Caco-2 (cell line): Measurements from ENCODE around the gene DOCK10. TPM values are rescaled to one million over a fixed set of nuclear protein-coding genes. Genes with fewer than 3 reads are reported as not detected.

Experiments used
- BruUV-seq: library from RNA; stranded (reverse); fragments of 400-500 nt; replicated peaks from 2 replicates; lab custom pipeline; 2021; lab: Mats Ljungman, UMichigan
- CTCF ChIA-PET: fragments of 300-600 bp; sonication (Branson Sonifier 250); formaldehyde crosslinking; loops from one replicate; lab custom pipeline; 2022; ENCODE audit warnings: antibody characterized with exemption; lab: Charles Lee
- POLR2A ChIA-PET: fragments of 300-600 bp; sonication (Branson Sonifier 250); formaldehyde crosslinking; loops from one replicate; lab custom pipeline; 2022; ENCODE audit warnings: antibody characterized with exemption; lab: Charles Lee
- DNase-seq, 2 experiments: peaks; one replicate each; pipeline versions ENCODE4 v3.0.0 to v3.0.0-alpha.2; 2020 to 2022
- H3K27me3 ChIP-seq: replicated peaks from 2 replicates; pipeline ENCODE4 v1.6.0; 2011; ENCODE audit warnings: low read length; ENCODE audit not compliant: control insufficient read depth, insufficient read depth
- H3K36me3 ChIP-seq: 2 replicates; pipeline ENCODE4 v1.5.1; 2011; ENCODE audit warnings: low read length; ENCODE audit not compliant: control insufficient read depth, insufficient read depth
- H3K4me1 ChIP-seq: fragments of 250-450 bp; sonication (Bioruptor Pico); 2 replicates; pipeline ENCODE4 v1.5.1; 2020; ENCODE audit warnings: mild to moderate bottlenecking
- H3K4me3 ChIP-seq: 2 replicates; pipeline ENCODE4 v1.5.1; 2011; ENCODE audit warnings: low read depth, mild to moderate bottlenecking, control low read depth, low read length
- H3K9me3 ChIP-seq: fragments of 250-450 bp; sonication (Bioruptor Pico); 2 replicates; pipeline ENCODE4 v1.5.1; 2020; ENCODE audit warnings: mild to moderate bottlenecking, moderate library complexity
- H3K27ac Mint-ChIP-seq: one replicate; pipeline ENCODE4 v1.8.0; 2022; ENCODE audit warnings: mixed read lengths; ENCODE audit not compliant: unreplicated experiment
- H3K27me3 Mint-ChIP-seq: one replicate; pipeline ENCODE4 v1.8.0; 2022; ENCODE audit warnings: mixed read lengths; ENCODE audit not compliant: insufficient read depth, unreplicated experiment
- H3K36me3 Mint-ChIP-seq: one replicate; pipeline ENCODE4 v1.8.0; 2022; ENCODE audit warnings: mild to moderate bottlenecking, mixed read lengths; ENCODE audit not compliant: insufficient read depth, unreplicated experiment
- H3K4me1 Mint-ChIP-seq: one replicate; pipeline ENCODE4 v1.8.0; 2022; ENCODE audit warnings: low read depth, mixed read lengths; ENCODE audit not compliant: unreplicated experiment
- H3K4me3 Mint-ChIP-seq: one replicate; pipeline ENCODE4 v1.8.0; 2022; ENCODE audit warnings: mild to moderate bottlenecking, moderate library complexity, mixed read lengths; ENCODE audit not compliant: unreplicated experiment
- H3K9me3 Mint-ChIP-seq: one replicate; pipeline ENCODE4 v1.8.0; 2022; ENCODE audit warnings: mixed read lengths; ENCODE audit not compliant: unreplicated experiment
- intact Hi-C: fragments of 100-400 bp; cut with micrococcal nuclease; formaldehyde crosslinking; loops from one replicate; pipeline ENCODE4 v1.10.0; 2022; ENCODE audit not compliant: unreplicated experiment
- total RNA-seq: library from RNA; stranded (reverse); gene quantifications from 2 replicates; pipeline ENCODE4 v1.2.3, GENCODE V29; 2022
- TF ChIP-seq, protein P1 (sequence below), 2 experiments: fragments of 200-600 bp in 1 of 2; IDR thresholded peaks; 1 replicate in 1 of 2; 2 replicates in 1 of 2; pipeline versions ENCODE4 v1.5.1 to v1.8.0; 2011 to 2022; ENCODE audit warnings: antibody characterized with exemption in 1 of 2, control low read depth in 1 of 2, inconsistent platforms in 1 of 2, low read depth in 1 of 2, low read length in 1 of 2, mild to moderate bottlenecking in 1 of 2, moderate library complexity in 1 of 2; ENCODE audit not compliant: insufficient read depth in 1 of 2, severe bottlenecking in 1 of 2, unreplicated experiment in 1 of 2

The DOCK10 gene
- total RNA-seq, 1 experiment from 2014 or later, result not detected

DNA sequence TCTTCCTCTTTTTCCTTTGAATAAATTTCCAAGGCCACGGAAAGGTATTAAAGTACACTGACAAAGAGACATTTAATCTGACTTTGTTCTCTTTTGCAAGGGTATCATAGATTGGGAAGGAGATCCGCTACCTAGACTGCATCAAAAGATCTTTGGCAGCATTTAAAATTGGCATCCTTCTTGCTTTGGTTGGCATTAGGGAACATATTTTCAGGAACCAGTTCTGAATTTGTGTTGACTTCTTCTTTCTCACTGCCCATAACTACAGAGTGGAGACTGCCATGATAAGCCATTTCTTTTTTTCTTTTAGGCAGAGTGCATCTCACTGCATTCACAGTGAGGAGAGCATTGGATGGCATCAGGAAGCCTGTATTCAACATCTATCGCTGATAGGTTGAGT is 83.4 kb downstream of the DOCK10 start:
- H3K36me3 Mint-ChIP-seq, result no peaks in the 10 kb centered on the region

DNA sequence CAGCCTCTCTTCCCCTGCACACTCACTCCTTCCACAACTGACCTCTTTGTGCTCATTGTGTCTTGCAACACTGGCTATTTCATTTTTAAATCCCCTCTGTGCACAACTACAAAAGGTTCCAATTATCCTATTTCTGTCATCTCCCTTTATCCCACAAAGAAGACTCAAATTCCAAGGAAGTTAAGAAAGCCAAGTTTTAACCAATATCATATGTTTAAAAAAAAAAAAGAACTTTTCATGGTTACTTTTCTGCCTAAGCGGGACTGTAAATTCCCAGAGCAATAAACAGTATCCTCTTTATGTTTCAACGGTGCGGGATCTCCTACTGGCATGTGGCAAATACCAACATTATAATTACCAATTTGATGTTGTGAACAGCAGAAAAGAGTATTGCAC is 83.8 kb downstream of the DOCK10 start:
- Mint-ChIP-seq H3K27me3 (peaks cover 5% of the 10 kb centered on the region), H3K9me3 (no peaks in the 10 kb centered on the region), H3K27ac (no peak overlapping the region), H3K4me3 (no peak overlapping the region), H3K36me3 (no peaks in the 10 kb centered on the region), H3K4me1 (no peaks in the 10 kb centered on the region)
- TF ChIP-seq, protein P1, sequence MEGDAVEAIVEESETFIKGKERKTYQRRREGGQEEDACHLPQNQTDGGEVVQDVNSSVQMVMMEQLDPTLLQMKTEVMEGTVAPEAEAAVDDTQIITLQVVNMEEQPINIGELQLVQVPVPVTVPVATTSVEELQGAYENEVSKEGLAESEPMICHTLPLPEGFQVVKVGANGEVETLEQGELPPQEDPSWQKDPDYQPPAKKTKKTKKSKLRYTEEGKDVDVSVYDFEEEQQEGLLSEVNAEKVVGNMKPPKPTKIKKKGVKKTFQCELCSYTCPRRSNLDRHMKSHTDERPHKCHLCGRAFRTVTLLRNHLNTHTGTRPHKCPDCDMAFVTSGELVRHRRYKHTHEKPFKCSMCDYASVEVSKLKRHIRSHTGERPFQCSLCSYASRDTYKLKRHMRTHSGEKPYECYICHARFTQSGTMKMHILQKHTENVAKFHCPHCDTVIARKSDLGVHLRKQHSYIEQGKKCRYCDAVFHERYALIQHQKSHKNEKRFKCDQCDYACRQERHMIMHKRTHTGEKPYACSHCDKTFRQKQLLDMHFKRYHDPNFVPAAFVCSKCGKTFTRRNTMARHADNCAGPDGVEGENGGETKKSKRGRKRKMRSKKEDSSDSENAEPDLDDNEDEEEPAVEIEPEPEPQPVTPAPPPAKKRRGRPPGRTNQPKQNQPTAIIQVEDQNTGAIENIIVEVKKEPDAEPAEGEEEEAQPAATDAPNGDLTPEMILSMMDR (IDR thresholded peaks at IDR 0.05; ENCODE audit: insufficient read depth in 1 of 2, low read depth in 1 of 2, low read length in 1 of 2, severe bottlenecking in 1 of 2, unreplicated experiment in 1 of 2), result no peak
- Histone ChIP-seq H3K4me1 (no peaks in the 10 kb centered on the region), H3K36me3 (no peaks in the 10 kb centered on the region), H3K9me3 (no peaks in the 10 kb centered on the region), H3K4me3 (no peak overlapping the region), H3K27me3 (no peaks in the 10 kb centered on the region)
- intact Hi-C loops, result no loop called here
- ChIA-PET CTCF (no interaction called here), POLR2A (no interaction called here)
- DNase-seq, result no peak
- BruUV-seq, result no TSS peak

More for the DNA sequence above, 83.4 kb downstream of the DOCK10 start:
- H3K9me3 ChIP-seq, result no peaks in the 10 kb centered on the region
- no peak overlapping the region for H3K4me3 ChIP-seq
- TF ChIP-seq, protein P1 (IDR thresholded peaks at IDR 0.05; ENCODE audit: insufficient read depth in 1 of 2, low read depth in 1 of 2, low read length in 1 of 2, severe bottlenecking in 1 of 2, unreplicated experiment in 1 of 2), result no peak
- BruUV-seq, result no TSS peak
- no peak for DNase-seq
- no peaks in the 10 kb centered on the region for H3K9me3 Mint-ChIP-seq
- H3K27me3 ChIP-seq, result no peaks in the 10 kb centered on the region
- CTCF ChIA-PET, result no interaction called here
- POLR2A ChIA-PET, result no interaction called here
- intact Hi-C loops, result no loop called here
- peaks cover 5% of the 10 kb centered on the region for H3K27me3 Mint-ChIP-seq
- H3K36me3 ChIP-seq, result no peaks in the 10 kb centered on the region
- no peaks in the 10 kb centered on the region for H3K4me1 ChIP-seq
- no peak overlapping the region for H3K4me3 Mint-ChIP-seq
- H3K4me1 Mint-ChIP-seq, result no peaks in the 10 kb centered on the region
- H3K27ac Mint-ChIP-seq, result no peak overlapping the region

GRCh38 chr2:224957540-224958461 is 84.5 kb downstream of the DOCK10 start:
- H3K4me3 Mint-ChIP-seq, result no peak overlapping the region
- H3K4me1 Mint-ChIP-seq, result no peaks in the 10 kb centered on the region
- H3K27ac Mint-ChIP-seq, result no peak overlapping the region
- CTCF ChIA-PET, result interaction anchor here (0.6 kb wide), 1 partner anchor 374 kb away, joined by 3 read pairs; no protein-coding TSS in a partner anchor
- Histone ChIP-seq H3K9me3 (no peaks in the 10 kb centered on the region), H3K36me3 (no peaks in the 10 kb centered on the region), H3K27me3 (no peaks in the 10 kb centered on the region), H3K4me1 (no peaks in the 10 kb centered on the region), H3K4me3 (no peak overlapping the region)
- H3K36me3 Mint-ChIP-seq, result no peaks in the 10 kb centered on the region
- no peaks in the 10 kb centered on the region for H3K9me3 Mint-ChIP-seq
- TF ChIP-seq, protein P1 (IDR thresholded peaks at IDR 0.05; ENCODE audit: insufficient read depth in 1 of 2, low read depth in 1 of 2, low read length in 1 of 2, severe bottlenecking in 1 of 2, unreplicated experiment in 1 of 2), result no peak
- no TSS peak for BruUV-seq
- POLR2A ChIA-PET, result no interaction called here
- intact Hi-C loops, result no loop called here
- no peak for DNase-seq
- peaks cover 5% of the 10 kb centered on the region for H3K27me3 Mint-ChIP-seq
